Measurements from ENCODE around the gene TGIF1. TPM values are rescaled to one million over a fixed set of nuclear protein-coding genes. Genes with fewer than 3 reads are reported as not detected.

TGIF1 gene
- total RNA-seq, 1 donor from 2014 or later, result 20.6 TPM

GRCh38 chr18:3434685-3435084 is 15.3 kb upstream of the TGIF1 start:
- DNase-seq, result no peak

GRCh38 chr18:3440341-3440740 is 9.6 kb upstream of the TGIF1 start:
- no peak for DNase-seq

GRCh38 chr18:3441290-3441689 is 8.7 kb upstream of the TGIF1 start:
- no peak for DNase-seq

GRCh38 chr18:3442919-3443318 is 7.1 kb upstream of the TGIF1 start:
- DNase-seq, result no peak

- DNase-seq, result no peak
Observed at GRCh38 chr18:3444296-3444695, 5.7 kb upstream of the TGIF1 start.

- DNase-seq, result no peak
Observed at GRCh38 chr18:3444954-3445353, 5.0 kb upstream of the TGIF1 start.

GRCh38 chr18:3447068-3447894 is 2.7 kb upstream of the TGIF1 start:
- no peak for DNase-seq

GRCh38 chr18:3447895-3448837 is 1.8 kb upstream of the TGIF1 start:
- DNase-seq, result peak; percentile 81

- DNase-seq, result peak; percentile 45
Observed at GRCh38 chr18:3448838-3449511, 997 bp upstream of the TGIF1 start.

GRCh38 chr18:3449512-3450011 is 410 bp upstream of the TGIF1 start:
- no peak for DNase-seq

GRCh38 chr18:3450799-3451182 is 819 bp downstream of the TGIF1 start:
- DNase-seq, result no peak

GRCh38 chr18:3451183-3451988 is 1.4 kb downstream of the TGIF1 start:
- peak; percentile 64 for DNase-seq

GRCh38 chr18:3451989-3452749 is 2.2 kb downstream of the TGIF1 start:
- no peak for DNase-seq

GRCh38 chr18:3452750-3453539 is 3.0 kb downstream of the TGIF1 start:
- DNase-seq, result no peak

- DNase-seq, result no peak
Observed at GRCh38 chr18:3453540-3454364, 3.8 kb downstream of the TGIF1 start.

- no peak for DNase-seq
Observed at GRCh38 chr18:3454365-3455089, 4.6 kb downstream of the TGIF1 start.

GRCh38 chr18:3455090-3455635 is 5.2 kb downstream of the TGIF1 start:
- no peak for DNase-seq
